LNCAP (cell line): ENCODE measurements around the gene UNC5B.

Source experiments
- CTCF ChIP-seq: fragments of 450-650 bp; IDR thresholded peaks from 2 replicates; pipeline ENCODE4 v1.5.1; 2017; ENCODE audit warnings: mild to moderate bottlenecking

UNC5B gene

GRCh38 chr10:71294856-71295255, 82.5 kb downstream of the UNC5B start:
- no peak for TF ChIP-seq CTCF

GRCh38 chr10:71295641-71296040, 83.3 kb downstream of the UNC5B start:
- TF ChIP-seq CTCF: no peak

- TF ChIP-seq CTCF: no peak
These were observed 83.7 kb downstream of the UNC5B start for GRCh38 chr10:71296086-71296485.

- no peak for TF ChIP-seq CTCF
These were observed 85.0 kb downstream of the UNC5B start for GRCh38 chr10:71297343-71297742.

GRCh38 chr10:71299071-71299785, 86.9 kb downstream of the UNC5B start:
- no peak for TF ChIP-seq CTCF

- TF ChIP-seq CTCF: no peak
These were observed 88.4 kb downstream of the UNC5B start for GRCh38 chr10:71300555-71301370.

GRCh38 chr10:71301371-71301916, 89.1 kb downstream of the UNC5B start:
- no peak for TF ChIP-seq CTCF
